H9 (cell line): Measurements from ENCODE around the gene SMTN. TPM values are rescaled to one million over a fixed set of nuclear protein-coding genes. Genes with fewer than 3 reads are reported as not detected.
"Not testable (repeated sequence)": the region's sequence is repeated elsewhere in the genome, so short reads cannot be mapped to it uniquely, and the experiment has no call there.

Experiments
- DNase-seq: peaks from one replicate; pipeline ENCODE4 v3.0.0-alpha.2; 2017
- H2AFZ ChIP-seq: one replicate; pipeline ENCODE4 v1.6.1; 2013; ENCODE audit warnings: mild to moderate bottlenecking, low read length, control low read depth, moderate library complexity
- H2AK5ac ChIP-seq: 2 replicates; pipeline ENCODE4 v1.6.1; 2013; ENCODE audit warnings: low read length, control low read depth, mixed read lengths; ENCODE audit not compliant: insufficient read length
- H2BK120ac ChIP-seq: one replicate; pipeline ENCODE4 v1.6.1; 2013; ENCODE audit warnings: low read depth, mild to moderate bottlenecking, low read length, control low read depth, inconsistent platforms; ENCODE audit not compliant: poor library complexity, severe bottlenecking
- H2BK12ac ChIP-seq: 2 replicates; pipeline ENCODE4 v1.6.1; 2013; ENCODE audit warnings: low read length, control low read depth, mixed read lengths, low read depth; ENCODE audit not compliant: insufficient read length
- H2BK15ac ChIP-seq: 2 replicates; pipeline ENCODE4 v1.6.1; 2013; ENCODE audit warnings: low read depth, low read length, control low read depth
- H2BK20ac ChIP-seq: one replicate; pipeline ENCODE4 v1.6.1; 2013; ENCODE audit warnings: low read depth, mild to moderate bottlenecking, low read length, control low read depth, inconsistent platforms; ENCODE audit not compliant: poor library complexity, severe bottlenecking
- H2BK5ac ChIP-seq: 2 replicates; pipeline ENCODE4 v1.6.1; 2013; ENCODE audit warnings: low read length, control low read depth, mixed read lengths; ENCODE audit not compliant: insufficient read length
- H3K14ac ChIP-seq: 2 replicates; pipeline ENCODE4 v1.6.1; 2013; ENCODE audit warnings: low read length, control low read depth; ENCODE audit not compliant: insufficient read depth
- H3K18ac ChIP-seq: 2 replicates; pipeline ENCODE4 v1.6.1; 2013; ENCODE audit warnings: low read depth, mild to moderate bottlenecking, mixed read lengths, low read length, control low read depth; ENCODE audit not compliant: insufficient read length
- H3K23ac ChIP-seq: 2 replicates; pipeline ENCODE4 v1.6.1; 2013; ENCODE audit warnings: low read length, control low read depth, mixed read lengths, low read depth; ENCODE audit not compliant: insufficient read length
- H3K23me2 ChIP-seq: 2 replicates; pipeline ENCODE4 v1.6.1; 2013; ENCODE audit warnings: low read depth, mild to moderate bottlenecking, mixed read lengths, low read length, control low read depth; ENCODE audit not compliant: insufficient read length, poor library complexity, severe bottlenecking
- H3K27ac ChIP-seq: 2 replicates; pipeline ENCODE4 v1.5.1; 2013; ENCODE audit warnings: low read length, control low read depth, mixed read lengths, low read depth; ENCODE audit not compliant: insufficient read length
- H3K27me3 ChIP-seq: 2 replicates; pipeline ENCODE4 v1.6.1; 2013; ENCODE audit warnings: low read length, control low read depth, inconsistent platforms; ENCODE audit not compliant: insufficient read depth
- H3K4ac ChIP-seq: 2 replicates; pipeline ENCODE4 v1.6.1; 2013; ENCODE audit warnings: low read depth, mild to moderate bottlenecking, control low read depth, inconsistent platforms, low read length, moderate library complexity
- H3K4me1 ChIP-seq: 2 replicates; pipeline ENCODE4 v1.6.1; 2013; ENCODE audit warnings: low read length, control low read depth, inconsistent platforms; ENCODE audit not compliant: insufficient read depth
- H3K4me2 ChIP-seq: 2 replicates; pipeline ENCODE4 v1.6.1; 2013; ENCODE audit warnings: low read length, control low read depth, mixed read lengths; ENCODE audit not compliant: insufficient read length, insufficient read depth
- H3K56ac ChIP-seq: 2 replicates; pipeline ENCODE4 v1.6.1; 2013; ENCODE audit warnings: low read depth, mild to moderate bottlenecking, mixed read lengths, low read length, control low read depth; ENCODE audit not compliant: insufficient read length
- H3K79me1 ChIP-seq: 2 replicates; pipeline ENCODE4 v1.6.1; 2013; ENCODE audit warnings: low read depth, mild to moderate bottlenecking, moderate library complexity, low read length, control low read depth, inconsistent platforms; ENCODE audit not compliant: insufficient read depth, poor library complexity, severe bottlenecking
- H3K79me2 ChIP-seq: 2 replicates; pipeline ENCODE4 v1.6.1; 2013; ENCODE audit warnings: low read length, control low read depth, inconsistent platforms; ENCODE audit not compliant: insufficient read depth
- H3K9ac ChIP-seq: 2 replicates; pipeline ENCODE4 v1.6.1; 2013; ENCODE audit warnings: low read length, control low read depth, mixed read lengths; ENCODE audit not compliant: insufficient read length; ENCODE audit errors: extremely low read depth
- H3K9me3 ChIP-seq: one replicate; pipeline ENCODE4 v1.6.1; 2013; ENCODE audit warnings: low read depth, low read length, inconsistent platforms; ENCODE audit not compliant: control insufficient read depth
- H3T11ph ChIP-seq: one replicate; pipeline ENCODE4 v1.6.1; 2013; ENCODE audit warnings: mild to moderate bottlenecking, low read length, control low read depth, inconsistent platforms
- H4K20me1 ChIP-seq: one replicate; pipeline ENCODE4 v1.6.1; 2013; ENCODE audit not compliant: control insufficient read depth, insufficient read length, insufficient read depth
- H4K5ac ChIP-seq: 2 replicates; pipeline ENCODE4 v1.6.1; 2013; ENCODE audit warnings: low read depth, mild to moderate bottlenecking, mixed read lengths, low read length, control low read depth; ENCODE audit not compliant: insufficient read length
- H4K8ac ChIP-seq: replicated peaks from 2 replicates; pipeline ENCODE4 v1.6.1; 2013; ENCODE audit warnings: low read length, control low read depth, mixed read lengths, low read depth; ENCODE audit not compliant: insufficient read length
- H4K91ac ChIP-seq: 2 replicates; pipeline ENCODE4 v1.6.1; 2013; ENCODE audit warnings: low read depth, mild to moderate bottlenecking, moderate library complexity, mixed read lengths, low read length, control low read depth; ENCODE audit not compliant: insufficient read length
- H3K27ac Mint-ChIP-seq, 3 experiments: 2 replicates in 2 of 3; 3 replicates in 1 of 3; pipeline ENCODE4 v1.8.0; 2020 to 2021; ENCODE audit warnings: mixed read lengths in 3 of 3, mild to moderate bottlenecking in 1 of 3, moderate library complexity in 1 of 3
- H3K27me3 Mint-ChIP-seq: 2 replicates; pipeline ENCODE4 v1.8.0; 2021; ENCODE audit warnings: low read depth, mild to moderate bottlenecking, moderate library complexity, mixed read lengths
- H3K36me3 Mint-ChIP-seq, 3 experiments: 2 replicates in 2 of 3; 3 replicates in 1 of 3; pipeline ENCODE4 v1.8.0; 2020 to 2021; ENCODE audit warnings: low read depth in 3 of 3, mixed read lengths in 3 of 3; ENCODE audit not compliant: insufficient read depth in 1 of 3
- H3K4me1 Mint-ChIP-seq, 2 experiments: 2 replicates each; pipeline ENCODE4 v1.8.0; 2020; ENCODE audit warnings: mixed read lengths in 2 of 2
- H3K4me3 Mint-ChIP-seq, 2 experiments: 2 replicates in 1 of 2; 3 replicates in 1 of 2; pipeline ENCODE4 v1.8.0; 2020 to 2021; ENCODE audit warnings: mild to moderate bottlenecking in 2 of 2, mixed read lengths in 2 of 2, moderate library complexity in 1 of 2
- H3K9me3 Mint-ChIP-seq, 2 experiments: 2 replicates in 1 of 2; 3 replicates in 1 of 2; pipeline ENCODE4 v1.8.0; 2020; ENCODE audit warnings: mild to moderate bottlenecking in 2 of 2, mixed read lengths in 2 of 2, moderate library complexity in 1 of 2
- WGBS: extraction: QIAGEN DNeasy Blood & Tissue Kit; methylation state at CpG from one replicate; pipeline ENCODE4 v1.1.7; 2013; ENCODE audit warnings: missing lambda C conversion rate, low lambda C conversion rate, mixed read lengths; ENCODE audit not compliant: insufficient read length; ENCODE audit errors: extremely low coverage; 5-methylcytosine and 5-hydroxymethylcytosine counted together
- total RNA-seq: library from RNA; stranded (reverse); gene quantifications from 2 replicates; pipeline ENCODE4 v1.2.1, GENCODE V29; 2021

Gene SMTN
- total RNA-seq, 1 experiment from 2014 or later = 23.4 TPM

DNA sequence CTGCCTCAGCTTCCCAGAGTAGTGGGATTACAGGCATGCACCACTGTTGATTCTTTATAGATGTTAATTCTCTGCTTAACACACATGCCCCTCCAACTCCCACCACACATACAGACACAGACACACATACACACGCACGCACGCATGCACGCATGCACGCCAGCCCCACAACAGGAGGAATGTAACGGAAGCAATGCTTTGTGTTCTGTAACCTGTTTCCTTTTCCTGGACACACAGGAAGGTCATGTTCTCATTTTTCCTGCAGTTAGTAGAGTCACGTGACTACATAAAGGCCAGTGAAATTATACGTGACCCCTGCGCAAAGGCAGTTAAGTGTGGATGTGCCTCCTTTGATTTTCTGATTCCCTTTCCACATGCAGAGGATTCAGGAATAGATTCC lies 8.0 kb upstream of the SMTN start:
- not testable (repeated sequence) for H3K56ac ChIP-seq, H3T11ph ChIP-seq, H3K27me3 ChIP-seq, H4K91ac ChIP-seq, H3K9me3 Mint-ChIP-seq, H4K20me1 ChIP-seq, H2BK12ac ChIP-seq, H3K79me2 ChIP-seq, H3K23me2 ChIP-seq, H2BK15ac ChIP-seq, H3K4me2 ChIP-seq, H3K4me1 ChIP-seq, H3K36me3 Mint-ChIP-seq, H3K4ac ChIP-seq, H3K79me1 ChIP-seq, H3K4me1 Mint-ChIP-seq, H2AFZ ChIP-seq, H3K9ac ChIP-seq, H3K27ac Mint-ChIP-seq, H4K8ac ChIP-seq, H2BK20ac ChIP-seq, H2BK120ac ChIP-seq, H4K5ac ChIP-seq, H3K27ac ChIP-seq, H3K14ac ChIP-seq, H2AK5ac ChIP-seq, H2BK5ac ChIP-seq, H3K4me3 Mint-ChIP-seq, DNase-seq, H3K18ac ChIP-seq, H3K23ac ChIP-seq, H3K9me3 ChIP-seq
- no CpG with 5 or more reads among the region's 9 CpGs for WGBS
- peaks cover 13% of the 10 kb centered on the region for H3K27me3 Mint-ChIP-seq

DNA sequence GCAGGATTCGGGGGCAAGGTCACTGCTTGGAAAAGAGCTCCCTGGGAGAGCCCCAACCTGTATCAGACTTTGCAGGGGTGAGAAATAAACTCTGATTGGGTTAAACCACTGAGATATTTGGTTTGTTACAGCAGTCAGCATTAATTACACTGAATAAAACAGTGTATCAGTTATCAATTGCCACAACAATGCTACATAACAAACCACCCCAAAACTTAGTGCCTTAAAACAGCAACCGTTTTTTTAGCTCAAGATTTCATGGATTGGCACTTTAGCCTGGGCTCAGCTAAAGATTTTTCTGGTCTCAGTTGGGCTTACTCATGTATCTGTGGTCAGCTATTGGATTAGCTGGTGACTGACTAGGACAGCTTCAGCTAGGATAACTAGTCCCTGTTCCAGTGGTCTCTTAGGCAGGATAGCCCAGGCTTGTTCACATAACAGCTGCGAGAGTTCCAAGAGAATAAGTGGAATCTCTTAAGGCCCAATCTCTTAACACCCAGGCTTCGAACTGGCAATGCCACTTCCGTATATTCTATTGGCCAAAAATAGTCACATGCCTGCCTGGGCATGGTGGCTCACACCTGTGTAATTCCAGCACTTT lies 7.5 kb upstream of the SMTN start:
- not testable (repeated sequence) for H3K27ac ChIP-seq, H2AFZ ChIP-seq, H2BK5ac ChIP-seq, H2AK5ac ChIP-seq, H4K5ac ChIP-seq, H4K91ac ChIP-seq, H2BK120ac ChIP-seq, H2BK20ac ChIP-seq, H3K4ac ChIP-seq, H3K18ac ChIP-seq, H3K56ac ChIP-seq, H3K4me2 ChIP-seq, H3K14ac ChIP-seq, H3K36me3 Mint-ChIP-seq, H3K4me3 Mint-ChIP-seq, DNase-seq, H3K9ac ChIP-seq, H3K4me1 Mint-ChIP-seq, H3K9me3 Mint-ChIP-seq, H3K23me2 ChIP-seq, H3T11ph ChIP-seq, H4K20me1 ChIP-seq, H3K27me3 ChIP-seq, H3K4me1 ChIP-seq, H3K27ac Mint-ChIP-seq, H2BK15ac ChIP-seq, H3K9me3 ChIP-seq, H3K79me2 ChIP-seq, H3K23ac ChIP-seq, H3K79me1 ChIP-seq, H2BK12ac ChIP-seq, H4K8ac ChIP-seq
- peaks cover 13% of the 10 kb centered on the region for H3K27me3 Mint-ChIP-seq
- WGBS = no CpG with 5 or more reads among the region's 5 CpGs
